Adrenal gland (tissue), 12 donors: ENCODE measurements around the gene ANGPT4. TPM values are rescaled to one million over a fixed set of nuclear protein-coding genes. Genes with fewer than 3 reads are reported as not detected.

Source experiments
- DNase-seq, 7 donors: peaks; one replicate each; pipeline ENCODE4 v3.0.0-alpha.2; 2019 to 2020
- H3K27ac ChIP-seq, 5 donors: fragments of 200-600 bp; sonication (generic) in 4 of 5; 1 replicate in 3 of 5; 2 replicates in 2 of 5; pipeline versions ENCODE4 v1.5.1 to v1.8.0; 2016 to 2020; ENCODE audit warnings: mild to moderate bottlenecking in 1 of 5
- H3K27me3 ChIP-seq: fragments of 200-600 bp; 2 replicates; pipeline ENCODE4 v1.8.0; 2021
- H3K36me3 ChIP-seq, 2 donors: fragments of 200-600 bp; replicated peaks in 1 of 2; 1 replicate in 1 of 2; 2 replicates in 1 of 2; pipeline versions ENCODE4 v1.5.1 to v1.8.0; 2018 to 2022
- H3K4me1 ChIP-seq, 2 donors: fragments of 200-600 bp; replicated peaks in 1 of 2; 1 replicate in 1 of 2; 2 replicates in 1 of 2; pipeline versions ENCODE4 v1.5.1 to v1.8.0; 2018 to 2021
- H3K4me3 ChIP-seq, 4 donors: fragments of 200-600 bp; sonication (generic) in 3 of 4; one replicate each; pipeline ENCODE4 v1.5.1; 2016 to 2018
- H3K9me3 ChIP-seq, 3 donors: fragments of 200-600 bp; sonication (generic) in 1 of 3; replicated peaks in 1 of 3; 1 replicate in 2 of 3; 2 replicates in 1 of 3; pipeline versions ENCODE4 v1.5.1 to v1.8.0; 2016 to 2021
- POLR2A ChIP-seq, 2 donors: fragments of 450-650 bp; IDR thresholded peaks; one replicate each; pipeline ENCODE4 v1.6.1; 2017; ENCODE audit warnings: antibody characterized with exemption in 2 of 2, mild to moderate bottlenecking in 2 of 2, moderate library complexity in 1 of 2
- WGBS, 4 donors: extraction: QIAGEN DNeasy Blood & Tissue Kit in 2 of 4; methylation state at CpG; one replicate each; pipeline versions ENCODE4 v1.1.5 to v1.1.7; 2013 to 2017; 5-methylcytosine and 5-hydroxymethylcytosine counted together
- intact Hi-C, 2 donors: fragments of 100-400 bp; cut with DNase I; formaldehyde crosslinking; loops; one replicate each; pipeline versions ENCODE4 v1.14.1 to v1.15.0; 2022 to 2023
- polyA plus RNA-seq, 3 donors: library from polyadenylated mRNA; stranded (reverse); fragments of 200-250 nt in 2 of 3; fragments of 350-450 nt in 1 of 3; fragmentation: Illumina TruSeq in 1 of 3; extraction: RNeasy Lipid Tissue Mini Kit (QIAGEN cat#74804) in 1 of 3; gene quantifications; one replicate each; pipeline ENCODE4 v1.2.3, GENCODE V29; 2013 to 2014
- total RNA-seq, 9 donors: library from RNA; depleted of rRNA in 4 of 9; stranded (reverse); fragments of >200 nt in 4 of 9; fragments of 120-200 nt in 1 of 9; fragmentation: NEBNext Ultra II Directional in 1 of 9; extraction: Animal tissue kit (Norgen Biotek cat#: 25700) in 1 of 9; gene quantifications; one replicate each; pipeline versions ENCODE4 v1.1.0 to v1.2.4, GENCODE V29; 2013 to 2023
- TF ChIP-seq, protein P1 (sequence below), 6 experiments: fragments of 450-650 bp in 4 of 6; fragments of 200-600 bp in 2 of 6; sonication (generic) in 1 of 6; IDR thresholded peaks; 1 replicate in 5 of 6; 2 replicates in 1 of 6; pipeline versions ENCODE4 v1.5.1 to v1.8.0; 2016 to 2021; ENCODE audit warnings: antibody characterized with exemption in 6 of 6, mild to moderate bottlenecking in 2 of 6, moderate library complexity in 1 of 6
- donor health status: healthy with polysubstance abuse.
- donor health status: Bipolar disorder and iron deficiency.
- donor health status: DM: yes; HTN: yes; CAD: no.
- donor health status: DM: no; HTN: no; CAD: no.
- donor health status: DM: no; HTN: no; CAD: no.
- donor health status: DM: yes; HTN: yes; CAD: no.

ANGPT4 gene
- total and polyA plus RNA-seq, 12 donors = 0.06 to 1.0 (median 0.27) TPM; not detected in 1

DNA sequence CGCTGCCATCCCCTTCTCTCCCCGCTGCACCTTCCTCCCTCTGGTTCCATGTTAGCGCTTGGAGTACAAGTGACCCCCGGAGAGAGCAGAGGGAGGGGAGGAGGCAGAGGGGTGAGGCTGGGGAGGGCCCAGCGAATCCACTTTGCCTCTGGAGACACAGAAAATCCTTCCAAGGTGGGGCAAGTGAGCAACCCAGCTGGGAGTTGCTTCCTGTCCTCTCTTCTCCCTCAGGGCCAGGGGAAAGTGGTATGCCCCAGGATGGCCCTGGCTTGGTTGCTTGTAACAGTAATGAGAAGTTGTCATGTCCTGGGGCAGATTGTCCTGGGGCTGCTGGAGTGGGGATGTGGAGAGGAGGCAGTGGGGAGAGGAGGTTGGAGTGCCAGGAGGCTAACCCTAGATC, 691 bp upstream of the ANGPT4 start:
- intact Hi-C loops = no loop called here
- no peaks in the 10 kb centered on the region for H3K4me1 ChIP-seq
- WGBS, 4 donors = 62 to 82% (median 70%) methylated on average over 5 of the region's 5 CpGs
- H3K4me3 ChIP-seq = no peak overlapping the region
- H3K27me3 ChIP-seq = no peaks in the 10 kb centered on the region
- TF ChIP-seq, protein P1, sequence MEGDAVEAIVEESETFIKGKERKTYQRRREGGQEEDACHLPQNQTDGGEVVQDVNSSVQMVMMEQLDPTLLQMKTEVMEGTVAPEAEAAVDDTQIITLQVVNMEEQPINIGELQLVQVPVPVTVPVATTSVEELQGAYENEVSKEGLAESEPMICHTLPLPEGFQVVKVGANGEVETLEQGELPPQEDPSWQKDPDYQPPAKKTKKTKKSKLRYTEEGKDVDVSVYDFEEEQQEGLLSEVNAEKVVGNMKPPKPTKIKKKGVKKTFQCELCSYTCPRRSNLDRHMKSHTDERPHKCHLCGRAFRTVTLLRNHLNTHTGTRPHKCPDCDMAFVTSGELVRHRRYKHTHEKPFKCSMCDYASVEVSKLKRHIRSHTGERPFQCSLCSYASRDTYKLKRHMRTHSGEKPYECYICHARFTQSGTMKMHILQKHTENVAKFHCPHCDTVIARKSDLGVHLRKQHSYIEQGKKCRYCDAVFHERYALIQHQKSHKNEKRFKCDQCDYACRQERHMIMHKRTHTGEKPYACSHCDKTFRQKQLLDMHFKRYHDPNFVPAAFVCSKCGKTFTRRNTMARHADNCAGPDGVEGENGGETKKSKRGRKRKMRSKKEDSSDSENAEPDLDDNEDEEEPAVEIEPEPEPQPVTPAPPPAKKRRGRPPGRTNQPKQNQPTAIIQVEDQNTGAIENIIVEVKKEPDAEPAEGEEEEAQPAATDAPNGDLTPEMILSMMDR (IDR thresholded peaks at IDR 0.05) = no peak
- TF ChIP-seq POLR2A (IDR thresholded peaks at IDR 0.05) = no peak
- DNase-seq = no peak
- H3K27ac ChIP-seq = no peak overlapping the region
- H3K36me3 ChIP-seq = no peaks in the 10 kb centered on the region
- no peaks in the 10 kb centered on the region for H3K9me3 ChIP-seq

DNA sequence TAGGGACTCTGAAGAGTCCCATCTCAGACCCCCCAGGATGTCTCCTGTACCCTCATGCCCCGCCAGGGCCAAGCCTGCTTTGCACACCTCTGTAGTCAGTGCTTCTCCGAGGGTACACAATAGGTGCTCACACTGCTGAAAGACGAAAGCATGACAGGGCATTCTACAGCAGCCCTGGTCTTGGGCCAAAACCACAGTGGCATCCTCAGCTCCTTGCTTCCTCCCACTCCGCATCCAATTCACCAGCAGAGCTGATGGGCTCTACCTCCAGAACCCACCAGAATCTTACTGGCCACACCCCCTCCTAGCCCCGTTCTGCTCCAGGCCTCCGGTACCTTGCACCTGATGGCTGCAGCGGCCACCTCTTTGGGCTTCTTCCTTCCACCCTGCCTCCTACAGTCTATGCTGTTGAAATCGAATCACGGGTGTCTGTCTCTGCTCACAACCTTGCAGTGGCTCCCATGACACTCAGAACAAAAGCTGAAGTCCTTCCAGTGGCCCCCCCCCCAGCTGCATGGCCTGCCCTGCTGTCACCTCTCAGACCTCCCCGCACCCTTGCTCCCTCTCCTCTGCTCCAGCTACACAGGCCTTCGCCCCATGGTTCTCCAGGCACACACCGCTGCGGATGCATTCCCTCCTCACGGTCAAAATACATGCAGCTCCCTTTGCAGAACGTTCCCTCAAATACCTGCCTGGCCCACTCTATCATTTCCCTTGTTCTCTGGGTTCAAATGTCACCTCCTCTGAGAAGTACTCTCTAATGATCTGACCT, 1.2 kb downstream of the ANGPT4 start:
- Histone ChIP-seq H3K36me3 (no peaks in the 10 kb centered on the region), H3K9me3 (no peaks in the 10 kb centered on the region), H3K4me1 (no peaks in the 10 kb centered on the region), H3K27me3 (no peaks in the 10 kb centered on the region), H3K4me3 (no peak overlapping the region), H3K27ac (no peak overlapping the region)
- no peak for TF ChIP-seq POLR2A (IDR thresholded peaks at IDR 0.05)
- TF ChIP-seq, protein P1 (IDR thresholded peaks at IDR 0.05) = no peak
- intact Hi-C loops = no loop called here
- WGBS, 4 donors = 60 to 79% (median 67%) methylated on average over 12 to 15 of the region's 15 CpGs
- no peak for DNase-seq

DNA sequence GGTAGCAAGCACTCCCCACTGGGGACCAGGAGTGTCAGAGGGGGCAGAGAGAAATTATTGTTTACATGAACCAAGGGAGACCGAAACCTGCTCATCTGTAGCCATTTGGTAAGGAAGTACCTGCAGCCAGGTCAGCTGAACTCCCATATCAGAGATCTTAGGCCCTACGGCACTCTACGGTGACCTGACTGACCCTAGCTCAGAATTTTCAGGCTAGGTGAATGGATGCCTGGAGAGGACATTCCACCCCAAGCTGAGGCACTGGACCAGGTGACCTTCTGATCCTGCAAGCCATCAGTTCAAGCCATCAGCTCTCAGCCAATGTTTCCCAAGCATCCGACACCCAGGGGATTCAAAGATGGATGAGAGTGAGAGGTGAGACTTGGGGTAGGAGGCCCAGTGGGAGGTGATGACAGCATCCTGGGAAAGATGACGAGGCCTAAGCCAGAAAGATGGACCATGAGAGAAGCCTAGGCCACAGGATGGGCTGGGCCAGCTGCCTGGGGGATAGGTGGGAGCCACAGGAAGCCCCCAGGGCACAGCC, 2.8 kb downstream of the ANGPT4 start:
- Histone ChIP-seq H3K27me3 (no peaks in the 10 kb centered on the region), H3K9me3 (no peaks in the 10 kb centered on the region), H3K4me3 (no peak overlapping the region), H3K4me1 (no peaks in the 10 kb centered on the region), H3K27ac (no peak overlapping the region), H3K36me3 (no peaks in the 10 kb centered on the region)
- DNase-seq = no peak
- WGBS, 4 donors = 83 to 90% (median 87%) methylated on average over 5 of the region's 5 CpGs
- no peak for TF ChIP-seq POLR2A (IDR thresholded peaks at IDR 0.05)
- TF ChIP-seq, protein P1 (IDR thresholded peaks at IDR 0.05) = no peak
- intact Hi-C loops = no loop called here

DNA sequence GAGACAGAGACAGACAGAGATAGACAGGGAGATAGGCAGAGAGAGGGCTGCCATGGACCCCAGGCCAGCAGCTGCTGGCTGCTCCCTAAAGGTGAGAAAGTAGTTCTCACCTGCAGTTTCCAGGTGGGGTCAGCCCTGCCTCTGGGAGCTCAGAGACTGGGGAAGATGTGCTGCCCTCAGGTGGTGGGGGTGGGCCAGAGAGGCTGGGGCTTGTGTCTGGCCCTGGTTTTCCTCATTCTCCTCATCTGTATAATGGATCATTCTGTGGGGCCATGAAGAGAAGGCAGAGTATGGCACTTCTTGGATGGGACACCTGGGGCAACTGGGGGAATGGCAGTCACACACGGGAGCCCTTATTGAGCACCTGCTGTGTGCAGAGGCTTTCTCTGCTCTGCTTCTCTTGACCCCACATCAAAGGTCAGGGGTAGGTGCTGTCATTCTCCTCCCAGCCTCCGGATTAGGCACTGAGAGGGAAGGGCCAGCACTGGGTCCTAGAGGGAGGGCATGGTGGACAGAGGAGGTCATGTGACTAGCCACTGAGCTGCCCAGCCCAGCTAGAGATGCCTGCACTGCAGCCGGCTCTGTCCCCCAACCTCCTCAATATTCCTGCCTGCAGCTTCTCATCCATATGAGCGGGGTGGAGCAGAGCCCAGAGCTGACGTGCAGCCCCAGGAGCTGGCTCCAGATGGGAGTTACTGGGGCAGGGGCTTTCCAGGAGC, 4.1 kb downstream of the ANGPT4 start:
- DNase-seq = no peak
- no peaks in the 10 kb centered on the region for H3K4me1 ChIP-seq
- no peaks in the 10 kb centered on the region for H3K27me3 ChIP-seq
- no peak overlapping the region for H3K4me3 ChIP-seq
- no peaks in the 10 kb centered on the region for H3K36me3 ChIP-seq
- WGBS, 4 donors = 55 to 86% (median 59%) methylated on average over 3 to 5 of the region's 5 CpGs
- H3K27ac ChIP-seq = peak overlapping the region in 1 of 5 donors; percentile 57
- H3K9me3 ChIP-seq = no peaks in the 10 kb centered on the region
- no peak for TF ChIP-seq POLR2A (IDR thresholded peaks at IDR 0.05)
- intact Hi-C loops = no loop called here
